Adipose tissue (tissue), 3 donors: ENCODE results near the gene TMEM107. TPM values are rescaled to one million over a fixed set of nuclear protein-coding genes. Genes with fewer than 3 reads are reported as not detected.
A peak's percentile ranks its signal among the peaks of the same experiment; 100 is the strongest.
"Not testable (repeated sequence)": the region's sequence is repeated elsewhere in the genome, so short reads cannot be mapped to it uniquely, and the experiment has no call there.

ENCODE experiments used
- H3K27ac ChIP-seq: one replicate; pipeline ENCODE4 v1.5.1; 2013; ENCODE audit warnings: low read depth, low read length
- WGBS, 3 donors: extraction: QIAGEN DNeasy Blood & Tissue Kit; methylation state at CpG; one replicate each; pipeline ENCODE4 v1.1.7; 2013; 5-methylcytosine and 5-hydroxymethylcytosine counted together
- polyA plus RNA-seq, 3 donors: library from polyadenylated mRNA; stranded (reverse); fragments of 200-250 nt; gene quantifications; one replicate each; pipeline ENCODE4 v1.2.3, GENCODE V29; 2013
- donor health status: healthy with polysubstance abuse.
- donor health status: Bipolar disorder and iron deficiency.
- donor health status: healthy.

TMEM107 gene
- polyA plus RNA-seq, 3 donors = 4.5 to 12.1 (median 8.6) TPM

DNA sequence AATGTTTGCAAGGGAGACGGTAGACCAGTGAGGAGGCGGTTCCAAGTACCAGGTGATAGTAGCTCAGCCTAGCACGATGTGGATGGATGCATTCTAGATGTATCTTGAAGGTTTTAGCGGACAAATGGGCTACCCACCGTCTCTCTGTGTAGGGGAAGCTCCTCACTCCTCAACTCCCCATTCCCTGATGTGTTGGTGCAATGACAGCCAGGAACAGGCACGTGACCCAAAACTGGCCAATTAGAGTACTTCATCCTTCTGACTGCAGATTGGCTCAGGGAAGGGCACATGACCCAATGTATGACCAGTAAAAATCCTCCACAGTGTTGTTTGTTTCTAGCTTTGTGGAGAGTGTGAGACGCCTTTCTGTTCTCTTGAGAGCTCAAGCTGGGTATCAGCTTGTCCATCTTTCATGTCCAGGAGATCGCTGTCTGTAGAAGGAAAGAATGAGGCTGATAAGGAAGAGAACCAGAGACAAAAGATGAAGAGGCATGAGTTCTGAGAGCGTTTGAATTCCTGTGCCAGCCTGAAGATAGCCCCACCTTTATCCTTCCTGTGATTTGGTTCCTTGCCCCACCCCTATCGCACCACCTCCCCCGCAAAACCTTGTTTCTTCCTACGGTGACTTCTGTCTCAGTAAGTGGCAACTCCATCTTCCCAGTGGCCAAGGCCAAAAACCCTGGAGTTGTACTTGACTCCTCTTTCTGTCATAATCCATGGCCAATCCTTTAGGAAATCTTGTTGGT lies 16.1 kb upstream of the TMEM107 start:
- 10 to 26% (median 19%) methylated on average over 12 of the region's 12 CpGs for WGBS, 3 donors
- H3K27ac ChIP-seq = no peak overlapping the region

DNA sequence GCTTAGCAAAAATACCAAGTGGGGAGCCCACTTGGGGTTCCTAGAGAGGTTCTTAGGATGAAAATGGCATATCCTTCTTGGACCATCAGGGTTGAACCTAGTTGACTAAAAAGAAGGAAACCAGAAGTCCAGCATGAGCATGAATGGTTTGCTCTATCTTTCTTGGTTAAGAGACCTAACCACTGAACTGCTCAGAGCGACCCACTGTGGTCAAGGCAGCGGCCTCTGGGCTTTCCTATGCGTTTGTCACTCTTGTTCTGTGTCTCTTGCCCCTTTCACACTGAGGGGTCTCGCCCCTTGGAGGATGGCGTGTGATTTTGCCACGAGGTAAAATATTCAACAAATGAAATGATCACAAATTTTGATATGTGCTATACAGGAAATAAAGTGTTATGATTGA lies 14.3 kb upstream of the TMEM107 start:
- H3K27ac ChIP-seq = no peak overlapping the region
- WGBS, 3 donors = 41 to 44% (median 42%) methylated on average over 6 of the region's 6 CpGs

DNA sequence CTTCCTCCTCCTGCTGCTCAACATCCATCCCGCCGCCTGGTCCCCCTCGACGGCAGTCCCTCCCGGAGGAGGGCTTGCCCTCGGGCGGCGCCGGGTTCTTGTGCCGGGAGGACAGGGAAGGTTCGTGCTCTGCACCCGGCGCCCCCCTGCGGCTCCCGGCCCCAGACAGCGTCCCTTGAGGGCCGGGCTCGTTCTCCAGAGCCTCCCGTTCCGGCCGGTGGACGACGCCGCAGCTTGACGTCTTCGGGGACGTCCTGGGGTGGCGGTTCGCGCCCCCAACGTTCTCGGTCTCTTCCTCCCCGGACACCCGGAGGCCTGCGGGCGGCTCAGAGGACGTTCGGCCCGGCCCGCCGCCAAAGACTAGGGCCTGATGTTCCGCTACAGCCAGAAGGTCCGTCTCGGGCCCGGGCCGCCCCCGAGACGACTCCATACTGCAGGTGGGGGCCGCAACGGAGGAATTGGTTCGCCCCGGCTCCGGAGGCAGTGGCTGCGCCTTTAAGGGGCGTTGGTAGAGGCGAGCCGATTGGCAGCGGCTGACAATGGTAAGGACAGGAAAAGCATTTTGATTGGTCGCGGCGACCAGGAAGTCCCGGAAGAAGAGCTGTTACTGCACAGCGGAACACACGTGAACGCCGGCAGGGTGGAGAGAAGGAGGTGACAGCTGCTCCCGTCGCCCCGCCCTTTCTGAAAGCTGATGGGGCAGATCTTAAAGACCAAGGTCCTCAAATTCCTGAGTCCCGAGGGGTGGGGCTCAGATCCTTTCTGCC lies 13.7 kb upstream of the TMEM107 start, which contains the start of gene BORCS6:
Gene BORCS6 (minus strand): TSS at position 470 of the 767 bp plus-strand sequence. CDS start 40 bp downstream, at position 430.
- WGBS, 3 donors = 0 to 1% (median 0%) methylated on average over 65 to 70 of the region's 70 CpGs
- peak within 1 kb of the TSS; percentile 36 for H3K27ac ChIP-seq

DNA sequence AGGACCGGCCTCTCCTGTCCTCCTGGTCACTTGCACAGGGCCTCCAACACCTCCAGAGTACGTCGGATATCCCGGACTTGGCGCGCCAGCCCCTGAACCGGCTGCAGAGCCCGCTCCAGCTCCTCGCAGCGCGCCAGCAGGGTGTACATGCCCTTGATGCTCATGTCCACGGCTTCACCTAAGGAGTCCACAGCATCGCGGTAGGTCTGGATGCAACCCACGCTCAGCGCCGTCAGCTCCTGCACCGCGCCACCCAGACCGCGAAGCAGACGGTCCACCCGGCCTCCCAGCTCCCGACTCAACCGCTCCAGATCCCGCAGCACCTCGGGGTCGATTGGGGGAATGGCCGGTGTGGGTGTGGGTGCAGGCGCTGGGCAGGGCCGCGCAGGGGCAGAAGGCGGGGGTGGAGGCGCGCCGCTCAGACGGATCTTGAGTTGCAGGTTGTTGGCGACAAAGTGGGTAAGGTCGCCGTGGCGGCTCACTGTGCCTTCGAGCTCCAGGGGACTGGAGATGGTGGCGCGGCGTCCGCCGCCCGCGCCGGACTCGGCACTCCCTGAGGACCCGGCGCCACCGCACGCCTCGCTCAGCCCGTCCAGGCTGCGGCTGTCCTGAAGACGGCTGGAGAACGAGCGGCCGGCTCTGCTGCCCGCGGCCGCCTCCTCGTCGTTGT lies 13.0 kb upstream of the TMEM107 start:
- H3K27ac ChIP-seq = no peak overlapping the region
- WGBS, 3 donors = 2 to 6% (median 5%) methylated on average over 58 to 67 of the region's 67 CpGs

DNA sequence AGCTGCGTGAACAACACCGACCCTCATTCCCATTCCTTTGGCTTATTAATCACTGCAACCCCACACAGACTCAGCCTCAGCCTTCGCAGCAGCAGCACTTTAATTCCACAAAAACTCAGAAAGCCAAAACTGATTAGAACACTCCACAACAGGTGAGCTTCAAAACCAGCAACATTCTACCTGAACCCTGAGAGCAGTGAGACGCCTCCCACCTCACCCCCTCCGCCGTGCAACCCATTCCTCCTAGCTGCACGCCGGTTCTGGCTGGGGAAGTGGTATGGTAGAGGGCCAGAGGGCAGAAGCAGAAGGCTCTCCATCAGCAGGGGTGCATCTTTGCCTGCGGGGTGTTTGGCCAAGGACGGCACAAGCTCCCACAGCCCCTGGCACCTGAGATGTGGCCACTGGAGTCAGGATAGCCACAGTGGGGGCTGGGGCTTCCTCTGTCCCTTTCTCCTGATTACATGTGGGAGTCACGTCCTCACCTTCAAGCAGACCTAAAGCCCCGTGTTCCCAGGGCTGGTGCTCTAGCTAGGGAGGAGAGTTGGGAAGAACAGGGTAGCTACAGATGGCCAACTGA lies 12.2 kb upstream of the TMEM107 start:
- no peak overlapping the region for H3K27ac ChIP-seq

DNA sequence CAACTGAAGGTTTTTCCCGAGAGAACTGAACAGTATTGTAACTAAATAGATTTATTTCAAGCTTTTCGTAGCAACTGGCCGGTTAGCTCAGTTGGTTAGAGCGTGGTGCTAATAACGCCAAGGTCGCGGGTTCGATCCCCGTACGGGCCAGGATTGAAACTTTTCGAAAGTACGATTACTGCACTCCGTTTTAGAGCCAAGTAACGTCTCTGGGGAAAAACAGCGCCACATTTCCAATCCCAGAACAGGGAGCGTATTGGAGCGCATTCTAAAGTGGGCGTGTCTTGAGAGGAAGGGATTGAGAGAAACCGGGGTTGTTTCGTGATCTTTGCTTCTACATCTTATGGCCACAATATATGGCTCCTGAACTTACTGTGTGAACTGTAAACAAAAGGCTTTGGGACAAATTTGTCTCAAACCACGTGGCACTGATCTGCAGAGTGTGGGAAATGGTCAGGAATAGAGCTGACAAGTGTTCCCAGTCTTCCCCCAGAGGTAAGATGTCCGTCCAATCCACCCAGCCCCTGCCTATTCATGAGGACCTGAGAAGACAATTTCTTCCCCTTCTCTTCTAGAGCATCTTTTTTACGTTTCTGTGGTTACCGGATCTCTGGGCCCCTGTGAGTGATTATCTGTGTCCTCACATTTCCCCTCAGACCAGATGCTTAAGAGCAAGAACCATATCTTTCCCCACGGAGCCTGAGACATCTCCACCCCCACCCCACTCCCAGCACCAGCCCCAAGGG lies 11.5 kb upstream of the TMEM107 start:
- H3K27ac ChIP-seq = no peak overlapping the region
- WGBS, 3 donors = 1% methylated on average over 25 of the region's 25 CpGs

More for the DNA sequence above, 12.2 kb upstream of the TMEM107 start:
- WGBS, 3 donors = 25 to 37% (median 32%) methylated on average over 12 of the region's 12 CpGs

DNA sequence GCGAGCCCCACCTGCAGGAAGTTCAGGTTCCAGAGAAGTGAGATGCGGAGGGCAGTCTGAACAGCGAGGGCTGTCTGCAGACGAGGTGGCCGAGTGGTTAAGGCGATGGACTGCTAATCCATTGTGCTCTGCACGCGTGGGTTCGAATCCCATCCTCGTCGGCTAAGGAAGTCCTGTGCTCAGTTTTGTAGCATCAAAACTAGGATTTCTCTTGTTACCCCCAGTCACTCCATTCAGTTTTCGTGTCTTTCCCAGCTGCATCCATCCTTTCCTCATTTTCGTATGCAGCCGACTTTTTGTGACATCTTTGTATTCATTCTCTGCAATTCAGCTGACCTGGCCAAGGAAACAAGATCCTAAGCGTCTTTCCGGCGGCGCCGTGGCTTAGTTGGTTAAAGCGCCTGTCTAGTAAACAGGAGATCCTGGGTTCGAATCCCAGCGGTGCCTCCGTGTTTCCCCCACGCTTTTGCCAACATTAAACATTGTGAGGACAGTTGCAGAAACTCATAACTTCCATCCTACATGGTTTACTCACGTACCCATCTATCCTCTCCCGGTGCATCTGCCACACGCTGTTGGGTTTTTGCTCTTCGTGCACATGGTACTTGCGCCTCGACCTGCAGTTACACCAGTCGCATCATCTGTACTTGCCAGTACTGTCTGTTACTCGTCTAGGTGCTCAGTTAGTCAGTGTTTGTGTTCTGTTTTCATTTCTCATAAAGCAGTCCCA lies 10.8 kb upstream of the TMEM107 start:
- H3K27ac ChIP-seq = no peak overlapping the region
- WGBS, 3 donors = 0 to 1% (median 0%) methylated on average over 32 of the region's 32 CpGs

DNA sequence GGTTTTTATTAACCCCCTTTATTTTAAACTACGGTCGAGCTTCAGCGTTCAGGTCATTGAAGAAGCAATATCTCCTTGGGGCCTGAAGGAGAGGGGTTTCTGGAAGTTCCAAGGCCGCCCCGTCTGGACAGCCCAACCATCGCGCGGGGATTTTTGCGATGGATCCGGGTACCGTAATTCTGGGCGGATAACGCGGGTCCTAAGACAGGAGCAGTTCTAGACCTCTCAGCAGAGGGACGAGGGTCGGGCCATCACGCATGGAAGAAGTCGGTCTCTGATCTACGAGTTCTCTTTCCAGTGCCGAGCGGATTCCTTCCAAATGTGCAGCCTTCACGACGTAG lies 10.2 kb upstream of the TMEM107 start:
- WGBS, 3 donors = 0% methylated on average over 23 of the region's 23 CpGs
- H3K27ac ChIP-seq = no peak overlapping the region

DNA sequence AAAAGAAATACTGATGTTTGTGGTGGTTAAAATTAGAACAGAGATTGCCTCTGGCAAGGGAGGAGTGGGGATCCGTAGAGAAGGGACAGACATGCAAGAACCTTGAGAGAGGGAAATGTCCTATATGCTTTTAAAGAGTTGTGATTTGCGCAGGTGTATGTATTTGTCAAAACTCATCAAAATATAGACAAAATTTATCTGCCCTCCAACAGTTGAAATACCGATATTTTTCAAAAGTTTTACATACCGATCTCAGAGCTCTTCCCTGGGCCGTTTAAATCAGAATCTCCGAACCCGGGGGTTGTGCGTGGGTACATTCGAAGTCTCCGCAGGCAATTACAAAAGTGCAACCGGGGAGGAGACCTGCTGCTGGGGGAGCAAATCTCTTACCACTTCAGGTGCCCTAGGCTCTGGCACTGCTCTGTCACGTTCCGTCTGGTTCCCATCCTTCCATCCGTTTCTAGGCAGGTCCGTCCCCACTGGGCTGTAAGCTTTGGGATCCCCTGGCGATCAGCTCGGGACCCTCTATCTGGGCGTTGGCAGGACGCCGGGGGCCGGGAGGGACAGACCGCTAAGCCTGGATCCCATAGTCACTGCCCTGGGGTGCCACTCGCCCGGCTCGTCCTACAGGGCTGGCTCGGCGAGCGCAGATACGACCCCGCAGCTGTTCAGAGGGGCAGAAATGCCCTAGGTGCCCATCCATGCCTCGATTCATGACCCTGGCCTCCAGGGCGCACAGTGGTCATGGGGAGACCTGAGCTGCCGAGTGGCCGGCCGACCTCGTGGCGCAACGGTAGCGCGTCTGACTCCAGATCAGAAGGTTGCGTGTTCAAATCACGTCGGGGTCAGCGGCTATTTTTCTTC lies 9.6 kb upstream of the TMEM107 start:
- WGBS, 3 donors = 0% methylated on average over 44 of the region's 44 CpGs
- H3K27ac ChIP-seq = no peak overlapping the region

DNA sequence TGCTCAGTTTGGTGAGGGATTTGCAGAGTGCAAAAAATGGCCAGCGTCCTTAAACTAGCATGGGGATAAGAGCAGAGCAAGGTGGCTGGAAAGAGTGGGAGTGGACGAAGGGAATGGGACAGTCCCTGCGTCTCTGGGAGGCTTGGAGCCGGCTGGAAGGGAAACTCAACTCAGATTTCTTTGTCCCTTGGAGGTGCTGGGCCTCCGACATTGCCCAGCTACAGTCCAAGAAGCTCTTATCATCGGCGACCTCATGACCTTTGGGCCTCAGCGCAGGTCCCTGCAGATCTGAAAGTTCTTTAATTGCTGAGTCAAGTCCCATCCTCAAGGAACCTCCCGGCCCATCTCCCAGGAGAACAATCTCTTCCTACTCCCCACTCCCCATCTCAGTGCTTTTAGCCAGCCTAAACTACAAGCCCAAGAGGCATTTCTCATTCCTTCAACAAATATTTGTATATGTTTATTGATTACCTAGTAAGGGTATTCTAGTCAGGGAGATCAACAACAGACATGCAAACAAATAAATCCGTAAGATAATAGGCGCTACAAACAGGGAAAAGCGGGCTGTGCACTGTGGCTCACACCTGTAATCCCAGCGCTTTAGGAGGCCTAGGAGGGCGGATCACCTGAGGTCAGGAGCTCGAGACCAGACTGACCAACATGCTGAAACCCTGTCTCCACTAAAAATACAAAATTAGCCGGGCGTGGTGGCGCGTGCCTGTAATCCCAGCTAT lies 985 bp upstream of the TMEM107 start:
- H3K27ac ChIP-seq = no peak overlapping the region
- 69 to 82% (median 78%) methylated on average over 19 of the region's 19 CpGs for WGBS, 3 donors

DNA sequence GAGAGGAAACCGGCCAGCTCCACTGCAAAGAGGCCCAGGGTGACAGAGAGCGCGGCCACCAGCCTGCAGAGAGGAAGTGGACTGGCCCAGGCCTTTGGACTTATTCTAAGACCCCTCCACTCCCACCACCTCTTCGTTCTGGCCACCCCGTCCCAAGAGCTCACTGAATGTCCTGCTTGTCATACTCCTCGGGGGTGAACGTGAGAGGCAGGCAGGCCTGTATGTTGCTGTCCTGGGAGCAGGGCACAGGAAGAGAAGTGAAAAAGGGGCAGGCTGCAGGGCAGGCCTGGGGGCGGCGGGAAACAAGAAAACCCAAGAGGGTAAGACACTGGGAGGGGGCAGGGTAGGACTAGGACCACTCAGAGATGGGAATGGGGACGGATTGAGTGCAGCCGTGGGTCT lies 384 bp downstream of the TMEM107 start:
- 8 to 18% (median 12%) methylated on average over 11 of the region's 11 CpGs for WGBS, 3 donors
- no peak overlapping the region for H3K27ac ChIP-seq

DNA sequence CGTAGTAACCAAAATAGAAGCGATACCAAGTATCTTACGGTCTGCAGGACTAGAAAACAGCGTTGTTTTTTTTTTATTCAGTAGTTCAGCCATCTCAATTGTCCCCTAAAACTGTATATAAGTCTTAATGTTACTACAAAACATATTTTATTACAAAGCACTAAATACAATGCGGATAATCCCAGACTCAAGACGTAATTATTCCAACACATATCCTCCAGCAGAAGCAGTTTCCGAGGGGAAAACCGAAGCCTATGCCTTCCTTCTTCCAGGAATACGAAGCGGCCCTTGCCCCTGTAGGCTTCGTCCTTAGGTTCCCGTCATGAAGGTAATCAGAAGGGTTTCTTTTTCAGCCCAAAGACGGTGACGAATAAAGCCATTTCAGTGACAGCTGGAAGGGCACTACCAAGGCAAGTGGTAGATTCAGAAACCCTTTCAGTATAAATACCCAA lies 2.3 kb downstream of the TMEM107 start:
- 1 to 10% (median 10%) methylated on average over 14 of the region's 14 CpGs for WGBS, 3 donors
- H3K27ac ChIP-seq = no peak overlapping the region

DNA sequence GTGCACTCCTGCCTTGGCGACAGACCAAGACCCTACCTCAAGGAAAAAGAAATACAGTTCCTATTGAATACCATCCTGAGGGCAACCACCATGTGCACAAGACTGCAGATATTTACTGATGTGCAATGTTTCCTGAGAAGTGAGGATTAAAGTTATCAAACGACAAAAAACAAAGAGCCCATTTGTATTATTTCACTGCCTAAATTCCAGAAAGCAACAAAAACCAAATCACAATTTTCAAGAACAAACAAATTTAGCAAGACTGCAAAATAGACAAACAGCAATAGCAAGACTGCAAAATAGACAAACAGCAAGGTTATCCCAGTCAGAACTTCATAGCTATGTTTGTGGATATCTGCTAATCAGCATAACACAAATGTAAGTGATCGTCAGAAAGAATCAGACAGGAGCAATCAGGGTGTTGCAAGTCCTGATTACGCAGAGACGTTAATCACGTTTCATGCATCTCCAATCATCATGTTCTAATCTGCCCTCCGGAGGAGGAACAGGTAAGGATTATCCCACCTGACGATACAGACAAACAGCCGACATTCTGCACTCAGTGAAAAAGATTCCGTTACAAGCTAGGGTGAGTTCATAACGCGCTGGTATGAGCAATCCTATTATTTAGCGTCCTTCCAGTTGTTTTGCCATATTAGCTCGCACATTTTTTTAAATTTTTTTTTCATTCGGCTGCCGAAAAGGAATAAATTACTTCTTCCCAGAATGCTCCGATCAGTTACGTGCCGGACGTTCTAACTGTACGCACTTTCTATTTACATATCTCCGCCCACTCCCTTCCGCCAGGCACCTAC lies 2.9 kb downstream of the TMEM107 start:
- 0% methylated on average over 23 of the region's 23 CpGs for WGBS, 3 donors
- peak overlapping the region; percentile 87 for H3K27ac ChIP-seq

DNA sequence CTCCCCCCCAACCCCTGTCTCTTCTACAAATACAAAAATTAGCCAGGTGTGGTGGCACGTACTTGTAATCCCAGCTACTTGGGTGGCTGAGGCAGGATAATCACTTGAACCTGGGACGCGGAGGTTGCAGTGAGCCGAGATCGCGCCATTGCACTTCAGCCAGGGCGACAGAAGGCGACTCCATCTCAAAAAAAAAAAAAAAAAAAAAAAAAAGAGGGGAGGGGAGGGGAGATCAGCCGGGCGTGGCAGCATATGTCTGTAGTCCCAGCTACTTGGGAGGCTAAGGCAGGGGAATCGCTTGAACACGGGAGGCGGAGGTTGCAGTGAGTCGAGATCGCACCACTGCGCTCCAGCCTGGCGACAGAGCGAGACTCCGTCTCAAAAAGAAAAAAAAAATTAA lies 6.0 kb downstream of the TMEM107 start:
- not testable (repeated sequence) for H3K27ac ChIP-seq
- WGBS, 3 donors = 92 to 93% (median 92%) methylated on average over 19 of the region's 19 CpGs

DNA sequence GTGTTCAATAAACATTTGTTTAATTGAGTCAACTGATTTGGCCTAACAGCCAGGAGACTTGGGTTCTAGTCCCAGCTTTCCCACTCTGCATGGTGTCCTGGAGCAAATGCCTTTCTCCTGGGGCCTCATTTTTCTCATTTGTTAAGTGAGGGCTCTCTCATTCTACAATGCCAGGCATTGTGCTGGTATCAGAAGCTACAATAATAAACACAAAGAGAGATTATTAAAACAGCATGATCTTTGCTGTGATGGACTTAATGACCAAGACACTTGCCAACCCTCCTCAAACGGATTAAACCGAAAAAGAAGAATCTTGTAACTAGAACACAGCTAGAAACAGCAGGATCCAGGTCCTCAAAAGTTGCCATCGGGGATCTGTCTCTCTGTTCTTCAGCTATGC lies 8.7 kb downstream of the TMEM107 start:
- H3K27ac ChIP-seq = no peak overlapping the region
- 79 to 88% (median 88%) methylated on average over 3 of the region's 3 CpGs for WGBS, 3 donors
